ENCODE data around the gene BCAP29.
"Not testable (repeated sequence)": the region's sequence is repeated elsewhere in the genome, so short reads cannot be mapped to it uniquely, and the experiment has no call there.

The BCAP29 gene

DNA sequence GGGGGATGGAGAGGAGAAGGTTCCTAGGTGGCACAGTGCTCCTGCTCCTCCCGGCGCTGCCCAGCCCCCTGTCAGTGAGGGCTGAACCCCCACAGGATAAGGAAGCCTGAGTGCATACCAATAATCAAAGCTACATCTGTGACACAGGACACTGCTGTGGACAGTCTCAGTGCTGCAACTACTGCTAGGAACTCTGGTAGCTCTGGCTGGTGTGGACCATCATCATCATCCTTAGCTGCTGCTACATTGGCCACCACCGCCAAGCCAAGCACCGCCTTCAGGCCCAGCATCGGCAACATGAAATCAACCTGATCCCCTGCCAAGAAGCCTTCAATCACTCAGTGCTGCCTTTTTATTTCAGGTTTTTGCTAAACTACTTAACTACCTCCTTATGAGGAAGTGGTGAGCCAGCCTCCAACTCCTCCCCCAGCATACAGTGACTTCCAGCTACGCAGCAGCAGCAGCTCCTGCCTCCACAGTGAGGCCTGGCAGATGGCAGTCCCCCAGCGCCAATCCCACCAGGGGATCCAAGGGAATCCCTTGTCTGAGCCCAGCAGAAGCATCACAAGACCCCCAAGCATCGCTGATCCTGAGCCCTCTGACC is 48.5 kb downstream of the BCAP29 start:
- DNase-seq, result peak in 1 of 2 donors; percentile 21

- DNase-seq, result no peak
These were observed 50.3 kb downstream of the BCAP29 start for GRCh38 chr7:107630342-107630741.

GRCh38 chr7:107631588-107632491 is 51.8 kb downstream of the BCAP29 start:
- no peak for DNase-seq

DNA sequence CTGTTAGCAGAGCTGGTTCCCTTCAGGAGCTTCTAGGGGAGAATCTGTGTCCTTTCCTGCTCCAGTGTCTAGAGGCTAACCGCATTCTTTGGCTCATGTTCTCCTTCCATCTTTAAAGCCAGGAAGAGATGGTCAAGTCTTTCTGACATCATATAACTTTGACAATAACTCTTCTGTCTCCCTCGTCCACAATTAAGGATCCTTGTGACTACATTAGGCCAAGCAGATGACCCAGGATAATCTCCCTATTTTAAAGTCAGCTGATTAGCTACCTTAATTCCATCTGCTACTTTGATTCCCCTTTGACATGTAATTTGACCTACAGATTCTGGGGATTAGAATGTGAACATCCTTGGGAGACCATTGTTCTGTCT is 52.4 kb downstream of the BCAP29 start:
- DNase-seq, result no peak

GRCh38 chr7:107638594-107638993 is 58.5 kb downstream of the BCAP29 start:
- DNase-seq, result no peak

DNA sequence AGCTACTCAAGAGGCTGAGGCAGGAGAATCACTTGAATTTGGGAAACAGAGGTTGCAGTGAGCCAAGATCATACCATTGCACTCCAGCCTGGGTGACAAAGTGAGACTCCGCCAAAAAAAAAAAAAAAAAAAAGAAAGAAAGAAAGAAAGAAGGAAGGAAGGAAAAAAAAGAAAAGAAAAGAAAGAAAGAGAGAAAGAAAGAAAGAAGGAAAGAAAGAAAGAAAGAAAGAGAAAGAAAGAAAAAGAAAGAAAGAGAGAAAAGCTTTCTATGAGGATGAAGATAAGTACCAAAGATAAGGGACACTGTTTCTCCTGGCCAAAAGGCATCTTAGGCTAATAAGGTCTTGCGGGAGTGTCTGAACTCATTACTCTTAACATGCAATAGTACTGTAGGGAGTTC is 59.0 kb downstream of the BCAP29 start:
- DNase-seq, result not testable (repeated sequence)

DNA sequence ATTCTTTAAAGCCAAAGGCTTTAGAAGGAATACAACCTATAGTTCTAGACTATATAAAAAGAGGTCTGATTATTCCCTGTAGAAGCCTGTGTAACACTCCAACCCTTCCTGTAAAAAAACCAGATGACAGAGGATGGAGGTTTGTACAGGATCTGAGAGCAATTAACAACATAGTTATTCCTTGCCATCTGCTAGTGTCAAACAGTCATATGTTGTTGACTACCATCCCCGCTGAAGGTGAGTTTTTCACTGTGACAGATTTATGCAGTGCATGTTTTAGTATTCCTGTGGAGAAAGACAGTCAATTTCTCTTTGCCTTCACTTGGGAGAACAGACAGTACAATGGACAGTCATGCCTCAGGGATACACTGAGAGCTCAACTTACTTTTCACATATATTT is 61.6 kb downstream of the BCAP29 start:
- DNase-seq, result no peak

GRCh38 chr7:107642501-107642900 is 62.5 kb downstream of the BCAP29 start:
- no peak for DNase-seq

GRCh38 chr7:107643407-107643806 is 63.4 kb downstream of the BCAP29 start:
- DNase-seq, result no peak

DNA sequence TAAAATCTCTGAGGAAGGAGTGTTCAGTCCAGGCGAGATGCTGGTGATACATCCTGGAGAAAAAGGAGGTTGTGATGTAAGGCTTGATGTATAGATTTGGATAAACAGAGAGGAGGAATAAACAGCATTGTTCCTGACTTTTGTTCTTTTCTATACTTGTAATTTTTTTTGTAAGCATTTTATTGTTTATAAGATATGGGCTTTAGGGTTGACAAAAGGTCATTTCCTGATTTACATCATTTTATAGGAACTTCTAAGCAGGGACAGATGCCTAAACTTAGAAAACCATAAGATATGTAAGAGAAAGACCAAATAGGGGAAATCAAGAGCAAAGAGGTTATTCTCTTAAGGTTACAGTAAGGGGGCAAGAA is 63.9 kb downstream of the BCAP29 start:
- no peak for DNase-seq

DNA sequence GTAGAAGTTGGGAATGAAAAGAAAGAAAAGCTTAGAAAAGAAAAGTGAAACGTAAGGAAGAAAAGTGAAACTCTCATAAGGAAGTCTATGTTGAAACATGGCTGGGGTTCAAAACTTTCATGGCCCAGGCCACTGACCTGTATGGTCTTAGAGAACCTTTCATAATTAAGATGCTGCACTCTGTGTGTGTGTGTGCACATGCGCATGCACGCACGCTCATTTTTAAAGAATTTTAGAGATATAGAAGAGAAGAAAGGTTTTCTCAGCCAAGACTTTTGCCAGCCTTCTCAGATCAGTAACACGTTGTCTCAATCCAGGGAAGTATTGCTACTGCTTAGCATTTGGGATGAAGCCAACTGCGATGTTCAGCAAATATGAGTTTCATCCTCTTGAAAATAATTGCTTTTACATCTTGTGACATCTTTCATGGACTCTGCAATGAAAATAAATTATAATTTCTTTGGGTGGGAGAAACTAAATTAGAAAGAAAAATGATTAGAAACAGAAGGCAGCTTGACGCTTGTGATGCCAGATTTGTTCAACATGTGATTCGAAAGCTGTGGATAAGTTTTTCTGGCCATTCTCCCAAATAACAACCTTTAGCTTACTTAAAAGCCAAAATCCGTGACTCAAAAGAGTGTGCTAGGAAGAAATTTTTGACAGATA is 64.4 kb downstream of the BCAP29 start:
- DNase-seq, result no peak

GRCh38 chr7:107652642-107653041 is 72.6 kb downstream of the BCAP29 start:
- DNase-seq, result no peak

DNA sequence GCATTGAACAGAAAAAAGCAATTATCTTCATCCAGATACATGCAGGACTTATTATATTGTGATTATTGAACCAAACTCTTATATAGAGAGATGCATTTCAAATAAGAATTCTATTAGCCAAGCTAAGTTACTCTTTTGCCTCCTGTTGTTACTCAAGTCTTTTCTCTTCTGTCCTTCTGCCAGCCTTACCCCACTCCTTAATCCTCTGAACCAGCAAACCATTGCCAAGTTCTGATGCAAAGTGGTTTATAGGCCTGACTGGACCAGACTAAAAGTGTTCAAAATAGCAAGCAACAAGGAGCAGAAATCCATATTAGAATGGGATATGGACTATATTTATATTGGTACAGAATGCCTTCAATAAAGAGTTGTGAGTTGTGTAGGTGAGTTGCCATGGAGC is 78.4 kb downstream of the BCAP29 start:
- DNase-seq, result no peak

DNA sequence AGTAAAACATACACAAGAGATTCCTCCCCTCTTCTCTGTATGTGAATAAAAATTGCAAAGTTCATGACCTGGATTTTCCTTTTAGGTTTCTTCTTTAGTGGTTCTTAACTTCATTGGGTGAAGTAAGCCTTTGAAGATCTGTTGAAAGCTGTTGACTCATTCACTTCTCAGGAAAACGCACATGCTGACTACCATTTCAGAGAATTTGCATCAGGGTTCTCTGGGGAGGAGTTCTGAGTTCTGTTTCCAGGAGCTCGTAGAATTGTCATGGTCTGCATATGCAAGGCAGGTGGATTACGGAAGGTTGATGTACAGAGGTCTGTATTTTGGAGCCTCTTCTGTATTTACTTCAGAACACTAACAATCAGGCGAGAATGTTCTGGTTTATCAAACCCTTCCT is 79.6 kb downstream of the BCAP29 start:
- peak; percentile 18 to 28 for DNase-seq

DNA sequence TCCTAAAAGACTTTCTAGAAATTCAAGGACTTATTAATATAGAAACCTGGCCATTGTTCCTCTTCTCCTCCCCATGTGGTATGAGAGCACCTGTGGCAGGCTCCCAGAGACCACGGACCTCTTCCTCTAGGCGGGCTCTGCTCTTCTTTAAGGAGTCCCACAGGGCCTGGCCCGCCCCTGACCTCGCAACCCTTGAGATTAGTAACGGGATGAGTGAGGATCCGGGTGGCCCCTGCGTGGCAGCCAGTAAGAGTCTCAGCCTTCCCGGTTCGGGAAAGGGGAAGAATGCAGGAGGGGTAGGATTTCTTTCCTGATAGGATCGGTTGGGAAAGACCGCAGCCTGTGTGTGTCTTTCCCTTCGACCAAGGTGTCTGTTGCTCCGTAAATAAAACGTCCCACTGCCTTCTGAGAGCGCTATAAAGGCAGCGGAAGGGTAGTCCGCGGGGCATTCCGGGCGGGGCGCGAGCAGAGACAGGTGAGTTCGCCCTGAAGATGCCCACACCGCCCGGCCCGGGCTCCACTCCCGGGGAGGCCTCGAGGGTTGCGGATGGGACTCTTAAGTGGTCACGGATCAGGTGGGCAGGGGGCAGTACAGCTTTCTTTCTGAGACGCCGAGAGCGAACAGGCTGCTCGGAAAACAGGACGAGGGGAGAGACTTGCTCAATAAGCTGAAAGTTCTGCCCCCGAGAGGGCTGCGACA is 80.5 kb downstream of the BCAP29 start, which contains the start of gene SLC26A4:
TSS of gene SLC26A4 (plus strand) at position 448 of the 700 bp plus-strand sequence. CDS start 814 bp downstream, outside the sequence.
- no peak for DNase-seq

DNA sequence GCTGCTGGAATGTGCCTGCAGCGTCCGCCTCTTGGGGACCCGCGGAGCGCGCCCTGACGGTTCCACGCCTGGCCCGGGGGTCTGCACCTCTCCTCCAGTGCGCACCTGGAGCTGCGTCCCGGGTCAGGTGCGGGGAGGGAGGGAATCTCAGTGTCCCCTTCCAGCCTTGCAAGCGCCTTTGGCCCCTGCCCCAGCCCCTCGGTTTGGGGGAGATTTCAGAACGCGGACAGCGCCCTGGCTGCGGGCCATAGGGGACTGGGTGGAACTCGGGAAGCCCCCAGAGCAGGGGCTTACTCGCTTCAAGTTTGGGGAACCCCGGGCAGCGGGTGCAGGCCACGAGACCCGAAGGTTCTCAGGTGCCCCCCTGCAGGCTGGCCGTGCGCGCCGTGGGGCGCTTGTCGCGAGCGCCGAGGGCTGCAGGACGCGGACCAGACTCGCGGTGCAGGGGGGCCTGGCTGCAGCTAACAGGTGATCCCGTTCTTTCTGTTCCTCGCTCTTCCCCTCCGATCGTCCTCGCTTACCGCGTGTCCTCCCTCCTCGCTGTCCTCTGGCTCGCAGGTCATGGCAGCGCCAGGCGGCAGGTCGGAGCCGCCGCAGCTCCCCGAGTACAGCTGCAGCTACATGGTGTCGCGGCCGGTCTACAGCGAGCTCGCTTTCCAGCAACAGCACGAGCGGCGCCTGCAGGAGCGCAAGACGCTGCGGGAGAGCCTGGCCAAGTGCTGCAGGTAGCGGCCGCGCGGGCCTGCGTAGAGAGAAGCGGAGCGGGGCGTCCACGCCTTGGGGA is 81.2 kb downstream of the BCAP29 start:
- DNase-seq, result peak in 1 of 2 donors; percentile 42

DNA sequence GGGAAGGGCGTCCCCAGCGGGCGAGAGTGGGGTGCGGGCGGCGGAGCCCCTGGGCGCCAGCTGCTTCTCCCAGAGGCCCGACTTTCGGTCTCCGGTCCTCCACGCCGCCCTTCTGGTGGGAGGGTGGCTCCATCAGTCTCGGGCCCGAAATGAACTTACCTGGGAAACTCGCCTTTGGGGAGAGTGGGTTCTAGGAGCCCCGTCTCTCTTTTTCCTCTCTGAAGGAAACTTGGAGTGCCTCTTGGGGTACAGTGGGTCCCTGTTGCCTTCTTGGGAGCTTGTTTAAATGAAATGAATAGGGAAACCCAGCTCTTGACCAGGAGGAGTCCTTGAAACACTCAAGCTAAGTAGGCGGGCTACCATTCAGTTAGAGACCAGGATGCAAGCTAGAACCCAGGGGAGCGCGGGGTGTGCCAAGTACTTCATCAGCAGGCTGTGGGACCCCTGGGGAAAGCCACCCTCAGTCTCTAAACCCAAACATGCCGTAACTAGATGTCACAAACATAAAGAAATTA is 81.9 kb downstream of the BCAP29 start:
- no peak for DNase-seq

DNA sequence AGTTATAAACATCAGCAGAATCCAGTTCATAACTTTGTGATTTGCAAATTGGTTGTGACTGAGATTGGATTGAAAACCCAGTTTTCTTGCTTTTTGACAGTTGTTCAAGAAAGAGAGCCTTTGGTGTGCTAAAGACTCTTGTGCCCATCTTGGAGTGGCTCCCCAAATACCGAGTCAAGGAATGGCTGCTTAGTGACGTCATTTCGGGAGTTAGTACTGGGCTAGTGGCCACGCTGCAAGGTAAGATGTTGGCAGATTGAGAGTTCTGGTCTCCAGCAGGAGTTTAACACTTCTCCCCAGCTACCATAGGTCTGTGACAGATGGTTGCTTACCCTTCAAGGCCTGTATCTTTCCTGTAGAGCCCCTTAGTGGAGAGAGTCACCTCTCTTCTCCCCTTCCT is 83.2 kb downstream of the BCAP29 start:
- DNase-seq, result no peak

GRCh38 chr7:107666790-107667189 is 86.7 kb downstream of the BCAP29 start:
- no peak for DNase-seq

DNA sequence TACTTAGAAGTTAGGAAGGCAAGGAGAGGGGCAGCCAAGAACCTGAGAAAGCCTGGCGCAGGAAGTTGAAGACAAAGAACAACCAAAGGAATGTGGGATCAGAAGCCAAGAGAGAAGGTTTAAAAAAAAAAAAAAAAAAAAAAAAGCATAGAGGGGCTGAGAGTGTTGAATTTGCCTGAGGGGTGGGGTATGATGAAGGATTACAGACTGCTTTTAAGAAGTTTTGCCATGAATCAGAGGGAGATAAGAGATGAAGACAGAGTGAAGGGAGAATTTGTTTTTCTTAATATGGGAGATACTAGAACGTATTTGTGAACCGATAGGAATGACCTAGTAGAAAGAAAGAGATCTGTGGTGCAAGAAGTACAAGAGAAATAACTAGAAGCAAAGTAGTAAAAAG is 87.3 kb downstream of the BCAP29 start:
- no peak for DNase-seq

GRCh38 chr7:107668296-107668695 is 88.2 kb downstream of the BCAP29 start:
- no peak for DNase-seq
